Measurements from ENCODE around the gene CNOT6.

The CNOT6 gene

DNA sequence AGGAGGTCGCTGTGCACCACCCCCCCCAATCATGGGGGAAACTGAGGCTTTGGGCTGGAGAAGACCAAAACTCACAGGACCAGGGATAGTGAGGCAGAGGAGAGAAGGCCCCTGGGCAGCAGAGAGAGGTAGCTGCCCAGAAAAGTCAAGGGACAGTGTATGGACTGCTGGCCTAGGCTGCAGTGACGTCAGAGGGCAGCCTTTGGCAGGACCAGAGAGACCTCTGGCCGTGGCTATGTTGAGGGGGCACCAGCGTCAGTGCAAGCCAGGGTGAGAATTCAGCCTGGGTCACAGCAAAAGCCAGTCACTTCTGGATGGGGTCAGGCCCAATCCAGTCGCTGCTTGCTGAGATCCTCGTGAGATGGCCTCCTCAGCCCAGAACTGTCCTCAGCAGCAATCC, 128.7 kb downstream of the CNOT6 start:
- H3K9me3 ChIP-seq (ENCODE audit: control insufficient read depth in 2 of 2, low read length in 2 of 2) = no peaks in the 10 kb centered on the region
- no peak overlapping the region for H3K9ac ChIP-seq (ENCODE audit: low read length in 2 of 2)
- peaks cover 10 to 20% of the 10 kb centered on the region in 2 donors for H3K27me3 ChIP-seq (ENCODE audit: control insufficient read depth in 1 of 2, insufficient read depth in 2 of 2, low read length in 2 of 2)
- peaks cover 3% of the 10 kb centered on the region for H3K4me1 ChIP-seq (ENCODE audit: control insufficient read depth, insufficient read depth, low read length)
- H3K36me3 ChIP-seq (ENCODE audit: control insufficient read depth in 2 of 2, insufficient read depth in 2 of 2, low read length in 2 of 2) = no peaks in the 10 kb centered on the region
- no peak overlapping the region for H3K4me3 ChIP-seq (ENCODE audit: low read length in 2 of 2)
- H3K27ac ChIP-seq (ENCODE audit: low read length) = no peak overlapping the region

DNA sequence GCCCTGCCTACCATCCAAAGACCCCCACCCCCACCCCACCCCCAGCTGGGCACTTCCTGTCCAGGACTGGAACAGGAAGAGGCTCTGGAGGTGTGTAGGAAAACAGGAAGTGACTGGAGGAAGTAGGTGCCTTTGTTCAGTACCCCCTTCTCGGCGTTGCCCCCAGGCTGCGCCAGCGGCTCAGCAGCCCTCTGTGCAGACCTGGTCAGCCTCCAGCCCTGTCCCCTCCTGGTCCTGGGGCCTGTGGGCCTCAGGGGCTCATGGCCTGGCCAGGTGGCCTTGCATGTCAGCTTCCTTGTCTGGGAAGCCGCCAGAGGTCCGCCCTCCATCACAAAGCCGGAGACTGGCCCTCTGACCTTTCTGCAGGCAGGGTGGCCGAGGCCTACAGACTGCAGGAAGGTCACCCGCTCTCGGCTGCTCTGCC, 129.2 kb downstream of the CNOT6 start:
- Histone ChIP-seq H3K4me3 (ENCODE audit: low read length in 2 of 2) (no peak overlapping the region), H3K4me1 (ENCODE audit: control insufficient read depth, insufficient read depth, low read length) (peaks cover 3% of the 10 kb centered on the region), H3K27ac (ENCODE audit: low read length) (no peak overlapping the region), H3K9me3 (ENCODE audit: control insufficient read depth in 2 of 2, low read length in 2 of 2) (no peaks in the 10 kb centered on the region), H3K36me3 (ENCODE audit: control insufficient read depth in 2 of 2, insufficient read depth in 2 of 2, low read length in 2 of 2) (no peaks in the 10 kb centered on the region), H3K9ac (ENCODE audit: low read length in 2 of 2) (no peak overlapping the region), H3K27me3 (ENCODE audit: control insufficient read depth in 1 of 2, insufficient read depth in 2 of 2, low read length in 2 of 2) (peaks cover 8 to 18% of the 10 kb centered on the region in 2 donors)

GRCh38 chr5:180623844-180624243, 129.7 kb downstream of the CNOT6 start:
- no peaks in the 10 kb centered on the region for H3K9me3 ChIP-seq (ENCODE audit: control insufficient read depth in 2 of 2, low read length in 2 of 2)
- no peak overlapping the region for H3K27ac ChIP-seq (ENCODE audit: low read length)
- H3K9ac ChIP-seq (ENCODE audit: low read length in 2 of 2) = no peak overlapping the region
- no peaks in the 10 kb centered on the region for H3K36me3 ChIP-seq (ENCODE audit: control insufficient read depth in 2 of 2, insufficient read depth in 2 of 2, low read length in 2 of 2)
- H3K4me3 ChIP-seq (ENCODE audit: low read length in 2 of 2) = no peak overlapping the region
- peaks cover 3% of the 10 kb centered on the region for H3K4me1 ChIP-seq (ENCODE audit: control insufficient read depth, insufficient read depth, low read length)
- peaks cover 7 to 14% of the 10 kb centered on the region in 2 donors for H3K27me3 ChIP-seq (ENCODE audit: control insufficient read depth in 1 of 2, insufficient read depth in 2 of 2, low read length in 2 of 2)

DNA sequence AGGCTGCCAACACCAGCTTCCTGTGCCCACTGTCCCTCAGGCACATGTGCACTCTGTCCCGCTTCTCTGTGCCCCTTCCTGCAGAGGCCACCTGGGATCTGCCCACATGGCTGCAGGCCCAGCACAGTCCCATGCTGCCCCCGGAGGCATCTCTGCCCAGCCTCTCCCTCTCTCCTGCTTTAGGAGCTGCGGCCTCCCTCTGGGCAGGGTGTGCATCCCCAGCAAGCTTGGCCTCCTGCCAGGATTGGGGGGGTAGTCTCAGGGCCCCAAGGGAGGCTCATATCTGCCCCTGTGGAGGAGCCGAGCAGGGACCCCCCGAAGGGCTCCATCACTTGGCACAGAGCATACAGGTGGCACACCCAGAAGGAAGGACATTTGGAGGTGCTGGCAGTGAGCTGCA, 130.4 kb downstream of the CNOT6 start:
- H3K4me3 ChIP-seq (ENCODE audit: low read length in 2 of 2) = no peak overlapping the region
- no peaks in the 10 kb centered on the region for H3K9me3 ChIP-seq (ENCODE audit: control insufficient read depth in 2 of 2, low read length in 2 of 2)
- peaks cover 4 to 9% of the 10 kb centered on the region in 2 donors for H3K27me3 ChIP-seq (ENCODE audit: control insufficient read depth in 1 of 2, insufficient read depth in 2 of 2, low read length in 2 of 2)
- H3K36me3 ChIP-seq (ENCODE audit: control insufficient read depth in 2 of 2, insufficient read depth in 2 of 2, low read length in 2 of 2) = no peaks in the 10 kb centered on the region
- H3K9ac ChIP-seq (ENCODE audit: low read length in 2 of 2) = no peak overlapping the region
- H3K27ac ChIP-seq (ENCODE audit: low read length) = no peak overlapping the region
- H3K4me1 ChIP-seq (ENCODE audit: control insufficient read depth, insufficient read depth, low read length) = no peaks in the 10 kb centered on the region

DNA sequence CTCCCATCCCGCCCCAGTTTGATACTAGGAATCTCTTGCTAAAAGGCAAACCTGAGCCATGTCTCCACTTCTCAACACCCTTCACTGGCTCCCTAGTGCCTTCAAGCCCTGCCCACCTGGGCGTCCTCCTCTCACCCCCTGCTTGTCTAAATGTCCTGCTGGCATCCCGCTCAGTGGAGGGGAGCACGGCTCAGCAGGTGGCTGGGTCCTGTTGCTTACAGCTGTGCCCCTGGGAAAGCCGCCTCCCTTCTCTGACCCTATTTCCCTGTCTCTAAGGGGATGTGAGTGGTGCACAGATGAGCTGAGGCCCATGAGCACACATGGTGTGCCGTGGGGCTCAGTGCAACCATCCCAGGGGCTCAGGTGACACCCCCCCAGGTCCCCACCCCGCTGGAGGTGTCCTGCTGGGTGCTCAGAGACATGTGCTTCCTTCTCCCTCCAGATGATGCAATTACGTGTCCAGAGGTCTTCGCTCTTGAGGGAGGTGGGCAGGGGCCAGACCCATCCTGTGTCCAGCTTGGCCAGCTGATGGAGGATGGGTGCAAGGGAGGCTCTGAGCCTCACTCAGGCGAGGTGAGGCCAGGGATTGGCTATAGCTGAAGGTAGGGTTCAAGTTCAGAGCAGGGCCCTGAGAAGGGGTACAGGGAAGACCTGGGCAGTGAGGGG, 131.1 kb downstream of the CNOT6 start:
- Histone ChIP-seq H3K27ac (ENCODE audit: low read length) (no peak overlapping the region), H3K9me3 (ENCODE audit: control insufficient read depth in 2 of 2, low read length in 2 of 2) (no peaks in the 10 kb centered on the region), H3K4me3 (ENCODE audit: low read length in 2 of 2) (no peak overlapping the region), H3K27me3 (ENCODE audit: control insufficient read depth in 1 of 2, insufficient read depth in 2 of 2, low read length in 2 of 2) (peaks cover 2 to 5% of the 10 kb centered on the region in 2 donors), H3K4me1 (ENCODE audit: control insufficient read depth, insufficient read depth, low read length) (no peaks in the 10 kb centered on the region), H3K9ac (ENCODE audit: low read length in 2 of 2) (no peak overlapping the region), H3K36me3 (ENCODE audit: control insufficient read depth in 2 of 2, insufficient read depth in 2 of 2, low read length in 2 of 2) (no peaks in the 10 kb centered on the region)

DNA sequence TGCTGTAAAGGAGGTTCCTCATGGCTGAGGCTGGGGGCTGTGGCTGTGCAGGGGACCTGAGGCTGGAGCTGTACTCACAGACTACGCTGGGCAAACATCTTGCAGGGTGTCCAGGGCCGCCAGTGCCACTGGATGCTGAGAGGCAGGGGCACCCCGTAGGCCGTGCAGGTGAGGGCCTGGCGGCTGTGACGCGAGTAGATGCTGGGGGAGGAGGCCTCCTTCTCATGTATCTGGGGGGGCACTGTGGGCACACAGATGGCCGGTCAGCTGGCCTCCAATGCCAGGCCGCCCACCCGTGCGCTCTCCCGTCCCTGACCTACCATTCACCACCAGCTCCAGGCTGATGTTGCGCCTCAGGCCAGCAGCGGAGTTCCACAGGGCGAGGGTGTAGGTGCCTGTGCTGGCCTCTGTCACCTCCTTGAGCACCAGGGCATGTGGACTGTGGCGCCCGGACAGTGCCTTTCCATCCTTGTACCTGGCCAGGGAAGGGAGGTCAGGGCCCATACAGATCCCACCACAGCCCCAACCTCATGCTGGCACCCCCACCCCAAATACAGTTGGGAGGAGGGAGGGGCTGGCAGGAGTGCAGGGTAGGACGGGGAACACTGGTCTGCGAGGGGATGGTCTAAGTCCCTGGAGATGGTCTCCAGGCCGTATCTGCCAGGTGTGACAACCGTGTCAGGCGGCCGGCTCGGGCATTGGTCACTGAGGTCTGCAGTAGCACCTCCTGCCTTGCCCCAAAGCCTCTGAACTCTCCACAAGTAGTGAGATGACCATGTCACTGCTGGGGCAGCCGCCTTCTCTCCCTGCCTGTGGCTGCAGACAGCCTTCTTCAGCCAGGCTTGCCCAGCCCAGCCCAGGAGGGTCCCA, 131.8 kb downstream of the CNOT6 start:
- Histone ChIP-seq H3K36me3 (ENCODE audit: control insufficient read depth in 2 of 2, insufficient read depth in 2 of 2, low read length in 2 of 2) (no peaks in the 10 kb centered on the region), H3K27me3 (ENCODE audit: control insufficient read depth in 1 of 2, insufficient read depth in 2 of 2, low read length in 2 of 2) (peaks cover 2 to 5% of the 10 kb centered on the region in 2 donors), H3K27ac (ENCODE audit: low read length) (no peak overlapping the region), H3K9me3 (ENCODE audit: control insufficient read depth in 2 of 2, low read length in 2 of 2) (no peaks in the 10 kb centered on the region), H3K9ac (ENCODE audit: low read length in 2 of 2) (no peak overlapping the region), H3K4me3 (ENCODE audit: low read length in 2 of 2) (no peak overlapping the region), H3K4me1 (ENCODE audit: control insufficient read depth, insufficient read depth, low read length) (no peaks in the 10 kb centered on the region)

- Histone ChIP-seq H3K4me3 (ENCODE audit: low read length in 2 of 2) (no peak overlapping the region), H3K9ac (ENCODE audit: low read length in 2 of 2) (no peak overlapping the region), H3K27me3 (ENCODE audit: control insufficient read depth in 1 of 2, insufficient read depth in 2 of 2, low read length in 2 of 2) (peaks cover 0 to 2% of the 10 kb centered on the region in 2 donors), H3K4me1 (ENCODE audit: control insufficient read depth, insufficient read depth, low read length) (no peaks in the 10 kb centered on the region), H3K36me3 (ENCODE audit: control insufficient read depth in 2 of 2, insufficient read depth in 2 of 2, low read length in 2 of 2) (no peaks in the 10 kb centered on the region), H3K27ac (ENCODE audit: low read length) (no peak overlapping the region), H3K9me3 (ENCODE audit: control insufficient read depth in 2 of 2, low read length in 2 of 2) (no peaks in the 10 kb centered on the region)
Observed at GRCh38 chr5:180626661-180627385, 132.6 kb downstream of the CNOT6 start.

- Histone ChIP-seq H3K27ac (ENCODE audit: low read length) (no peak overlapping the region), H3K27me3 (ENCODE audit: control insufficient read depth in 1 of 2, insufficient read depth in 2 of 2, low read length in 2 of 2) (peaks cover 2 to 4% of the 10 kb centered on the region in 2 donors), H3K9me3 (ENCODE audit: control insufficient read depth in 2 of 2, low read length in 2 of 2) (no peaks in the 10 kb centered on the region), H3K36me3 (ENCODE audit: control insufficient read depth in 2 of 2, insufficient read depth in 2 of 2, low read length in 2 of 2) (no peaks in the 10 kb centered on the region), H3K9ac (ENCODE audit: low read length in 2 of 2) (no peak overlapping the region), H3K4me3 (ENCODE audit: low read length in 2 of 2) (no peak overlapping the region), H3K4me1 (ENCODE audit: control insufficient read depth, insufficient read depth, low read length) (no peaks in the 10 kb centered on the region)
Observed at GRCh38 chr5:180627386-180628120, 133.4 kb downstream of the CNOT6 start.
